ENCODE data around the gene PDLIM5.

GRCh38 chr4:94634271-94634670 lies 182.5 kb downstream of the PDLIM5 start:
- TF ChIP-seq CSRNP3 (CRISPR knock-in tag; IDR thresholded peaks at IDR 0.05) (no peak), PPARA (CRISPR knock-in tag; IDR thresholded peaks at IDR 0.05; ENCODE audit: borderline replicate concordance) (no peak), CSDC2 (CRISPR knock-in tag; IDR thresholded peaks at IDR 0.05) (no peak), ZFP30 (CRISPR knock-in tag; IDR thresholded peaks at IDR 0.05) (no peak), ARNTL (CRISPR knock-in tag; IDR thresholded peaks at IDR 0.05; ENCODE audit: borderline replicate concordance, low read depth) (no peak), PATZ1 (CRISPR knock-in tag; IDR thresholded peaks at IDR 0.05; ENCODE audit: borderline replicate concordance) (no peak), ZNF8 (CRISPR knock-in tag; IDR thresholded peaks at IDR 0.05) (no peak), ZC3H10 (CRISPR knock-in tag; IDR thresholded peaks at IDR 0.05) (no peak), OSR1 (CRISPR knock-in tag; IDR thresholded peaks at IDR 0.05) (no peak), ISL1 (CRISPR knock-in tag; IDR thresholded peaks at IDR 0.05) (no peak), GLIS3 (CRISPR knock-in tag; IDR thresholded peaks at IDR 0.05) (no peak), ZNF565 (CRISPR knock-in tag; conservative IDR thresholded peaks at IDR 0.05; ENCODE audit: low read depth) (no peak), SNAI2 (CRISPR knock-in tag; IDR thresholded peaks at IDR 0.05) (no peak), BACH2 (CRISPR knock-in tag; IDR thresholded peaks at IDR 0.05; ENCODE audit: borderline replicate concordance) (no peak)

Measured in SK-N-SH treated with all-trans-retinoic acid at 6 μM for 48 hours (cell line).